Endothelial cell of umbilical vein (primary cell): ENCODE results near the gene SLC1A4. TPM values are rescaled to one million over a fixed set of nuclear protein-coding genes. Genes with fewer than 3 reads are reported as not detected.
A peak's percentile ranks its signal among the peaks of the same experiment; 100 is the strongest.

Source experiments
- BruUV-seq: library from RNA; stranded (reverse); fragments of 400-500 nt; replicated peaks from 2 replicates; lab custom pipeline; 2021; lab: Mats Ljungman, UMichigan
- CTCF ChIA-PET: fragments of 300-600, 350-600 bp; sonication (Branson Sonifier 250); formaldehyde crosslinking; loops from one replicate; lab custom pipeline; 2021; ENCODE audit warnings: antibody characterized with exemption, inconsistent platforms; lab: Charles Lee
- POLR2A ChIA-PET: fragments of 300-600, 350-600 bp; sonication (Branson Sonifier 250); formaldehyde crosslinking; loops from one replicate; lab custom pipeline; 2021; ENCODE audit warnings: antibody characterized with exemption, inconsistent platforms; lab: Charles Lee
- DNase-seq: peaks from one replicate; pipeline ENCODE4 v3.0.0-alpha.2; 2011; ENCODE audit warnings: low read depth, low spot score
- FAIRE-seq: peaks from 2 replicates; lab custom pipeline; 2011; peaks lifted over from hg19 to GRCh38; lab: Jason Lieb, UNC
- H2AFZ ChIP-seq: 2 replicates; pipeline ENCODE4 v1.6.0; 2012; ENCODE audit warnings: low read depth, low read length, control low read depth, inconsistent platforms
- H3K27ac ChIP-seq: 2 replicates; pipeline ENCODE4 v1.5.1; 2011; ENCODE audit warnings: low read depth, mild to moderate bottlenecking, control low read depth, low read length, moderate library complexity; ENCODE audit not compliant: insufficient read depth
- H3K27me3 ChIP-seq, 2 experiments: 2 replicates each; pipeline versions ENCODE4 v1.6.0 to v1.6.1; 2011; ENCODE audit warnings: low read length in 2 of 2, mixed read lengths in 1 of 2; ENCODE audit not compliant: control insufficient read depth in 2 of 2, insufficient read depth in 2 of 2
- H3K36me3 ChIP-seq, 2 experiments: 2 replicates in 1 of 2; 3 replicates in 1 of 2; pipeline ENCODE4 v1.5.1; 2011; ENCODE audit warnings: low read length in 2 of 2, mild to moderate bottlenecking in 1 of 2, moderate library complexity in 1 of 2; ENCODE audit not compliant: control insufficient read depth in 2 of 2, insufficient read depth in 2 of 2; ENCODE audit errors: extremely low read depth in 1 of 2
- H3K4me1 ChIP-seq: 3 replicates; pipeline ENCODE4 v1.5.1; 2011; ENCODE audit warnings: mild to moderate bottlenecking, low read length; ENCODE audit not compliant: control insufficient read depth, insufficient read depth; ENCODE audit errors: extremely low read depth
- H3K4me2 ChIP-seq: 2 replicates; pipeline ENCODE4 v1.6.1; 2011; ENCODE audit warnings: low read length, control low read depth, mixed read lengths; ENCODE audit not compliant: insufficient read depth
- H3K4me3 ChIP-seq, 3 experiments: fragments of 200-600 bp in 1 of 3; sonication (generic), shearing (Covaris generic) in 1 of 3; replicated peaks in 1 of 3; 2 replicates each; pipeline ENCODE4 v1.5.1; 2011 to 2016; ENCODE audit warnings: control low read depth in 3 of 3, low read length in 3 of 3, mild to moderate bottlenecking in 2 of 3, inconsistent platforms in 1 of 3, low read depth in 1 of 3, moderate library complexity in 1 of 3; ENCODE audit not compliant: insufficient read depth in 1 of 3
- H3K79me2 ChIP-seq: 2 replicates; pipeline ENCODE4 v1.6.0; 2012; ENCODE audit warnings: low read length, inconsistent platforms; ENCODE audit not compliant: control insufficient read depth, insufficient read depth
- H3K9ac ChIP-seq: replicated peaks from 2 replicates; pipeline ENCODE3; 2011; ENCODE audit warnings: low read length, control low read depth; ENCODE audit not compliant: insufficient read depth; ENCODE audit errors: extremely low read depth
- H3K9me1 ChIP-seq: replicated peaks from 3 replicates; pipeline ENCODE4 v1.6.0; 2011; ENCODE audit warnings: mild to moderate bottlenecking, low read length; ENCODE audit not compliant: control insufficient read depth, insufficient read depth; ENCODE audit errors: extremely low read depth
- H3K9me3 ChIP-seq: replicated peaks from 2 replicates; pipeline ENCODE4 v1.5.1; 2012; ENCODE audit warnings: low read length, inconsistent platforms; ENCODE audit not compliant: control insufficient read depth, insufficient read depth
- H4K20me1 ChIP-seq: replicated peaks from 2 replicates; pipeline ENCODE3; 2011; ENCODE audit warnings: mild to moderate bottlenecking, low read length; ENCODE audit not compliant: control insufficient read depth, insufficient read depth; ENCODE audit errors: extremely low read depth
- CTCF ChIP-seq, 2 donors: IDR thresholded peaks; 1 replicate in 1 of 2; 2 replicates in 1 of 2; pipeline ENCODE4 v1.5.1; 2011; ENCODE audit warnings: low read length in 2 of 2, mild to moderate bottlenecking in 2 of 2, moderate library complexity in 2 of 2, control low read depth in 1 of 2, inconsistent platforms in 1 of 2, low read depth in 1 of 2; ENCODE audit not compliant: insufficient read depth in 1 of 2; ENCODE audit errors: extremely low read depth in 1 of 2
- FOS ChIP-seq: IDR thresholded peaks from 2 replicates; pipeline ENCODE4 v1.6.1; 2011; ENCODE audit warnings: mild to moderate bottlenecking, low read length, moderate library complexity, borderline replicate concordance; ENCODE audit not compliant: insufficient read depth
- JUN ChIP-seq: IDR thresholded peaks from 2 replicates; pipeline ENCODE4 v1.6.1; 2011; ENCODE audit warnings: borderline replicate concordance, low read depth; ENCODE audit not compliant: insufficient read length, insufficient read depth
- MYC ChIP-seq: IDR thresholded peaks from one replicate; pipeline ENCODE4 v1.6.1; 2011; ENCODE audit warnings: mild to moderate bottlenecking, low read depth, low read length
- dilution Hi-C: fragments of 300-500 bp; cut with MboI; formaldehyde crosslinking; loops from one replicate; pipeline ENCODE4 v1.15.0; 2019; ENCODE audit warnings: low sequenced_read_pairs; ENCODE audit not compliant: extremely low pct_ligation_motif_present
- intact Hi-C: fragments of 100-400 bp; cut with micrococcal nuclease; formaldehyde crosslinking; loops from one replicate; pipeline ENCODE4 v1.10.0; 2022
- polyA plus RNA-seq, 4 experiments: library from polyadenylated mRNA; depleted of rRNA in 3 of 4; stranded (reverse) in 3 of 4; unstranded in 1 of 4; fragments of >200 nt; gene quantifications; 2 replicates each; pipeline versions ENCODE4 v1.2.1 to v1.2.3, GENCODE V29; 2011 to 2012; ENCODE audit warnings: missing spikeins in 1 of 4
- total RNA-seq: library from RNA; stranded (reverse); gene quantifications from 2 replicates; pipeline ENCODE4 v1.2.3, GENCODE V29; 2021

SLC1A4 gene
- total and polyA plus RNA-seq, 2 donors (not counting 3 experiments of a cell fraction or from before 2014, with no cell fraction given) = 9.9 to 13.9 TPM

GRCh38 chr2:65064728-65065552 is 75.7 kb downstream of the SLC1A4 start:
- peak; percentile 93 for DNase-seq
- H3K9me1 ChIP-seq = no peaks in the 10 kb centered on the region
- no peaks in the 10 kb centered on the region for H4K20me1 ChIP-seq
- TSS peak; percentile 3 for BruUV-seq
- peaks cover 23% of the 10 kb centered on the region for H3K79me2 ChIP-seq
- ChIA-PET CTCF (interaction anchor here (0.8 to 2.8 kb wide), 26 partner anchors 9 to 509 kb away, joined by 3 to 65 read pairs (median 5); partner anchors contain the start of genes CEP68 and RAB1A), POLR2A (interaction anchor here (0.9 to 1.3 kb wide), 2 partner anchors 9 to 105 kb away, joined by 4 to 8 read pairs; partner anchors contain the start of gene CEP68)
- H3K4me3 ChIP-seq = no peak overlapping the region
- peaks cover 33% of the 10 kb centered on the region for H3K4me1 ChIP-seq
- H3K4me2 ChIP-seq = peak overlapping the region; percentile 13
- H3K36me3 ChIP-seq = peaks cover 0 to 1% of the 10 kb centered on the region in 2 experiments
- dilution Hi-C loops (no loop called here), intact Hi-C loops (loop anchor here (1.0 to 2.0 kb wide), 4 partner anchors 66 to 508 kb away; partner anchors contain the start of gene RAB1A)
- peak overlapping the region; percentile 33 for H3K9ac ChIP-seq
- no peaks in the 10 kb centered on the region for H3K9me3 ChIP-seq
- no peak overlapping the region for H2AFZ ChIP-seq
- no peaks in the 10 kb centered on the region for H3K27me3 ChIP-seq
- TF ChIP-seq CTCF (IDR thresholded peaks at IDR 0.05; ENCODE audit: extremely low read depth in 1 of 2, insufficient read depth in 1 of 2, low read depth in 1 of 2, low read length in 2 of 2) = peak; percentile 54 to 61
- TF ChIP-seq FOS = peak; percentile 92
- no peak for TF ChIP-seq MYC
- TF ChIP-seq JUN = peak; percentile 90
- peak; percentile 95 for FAIRE-seq
- peak overlapping the region; percentile 48 for H3K27ac ChIP-seq
